ENCODE measurements around the gene C9orf152.

The C9orf152 gene

GRCh38 chr9:110180511-110181434 is 27.2 kb downstream of the C9orf152 start:
- no peak for DNase-seq (ENCODE audit: low spot score)

- DNase-seq (ENCODE audit: low spot score) = no peak
These were observed 28.2 kb downstream of the C9orf152 start for GRCh38 chr9:110179734-110180133.

GRCh38 chr9:110178281-110178680 is 29.7 kb downstream of the C9orf152 start:
- no peak for DNase-seq (ENCODE audit: low spot score)

GRCh38 chr9:110175275-110175968 is 32.5 kb downstream of the C9orf152 start:
- no peak for DNase-seq (ENCODE audit: low spot score)

GRCh38 chr9:110173322-110173642 is 34.7 kb downstream of the C9orf152 start:
- DNase-seq (ENCODE audit: low spot score) = no peak

- DNase-seq (ENCODE audit: low spot score) = no peak
These were observed 37.4 kb downstream of the C9orf152 start for GRCh38 chr9:110170357-110171257.

GRCh38 chr9:110168486-110168885 is 39.5 kb downstream of the C9orf152 start:
- no peak for DNase-seq (ENCODE audit: low spot score)

GRCh38 chr9:110161940-110162339 is 46.0 kb downstream of the C9orf152 start:
- DNase-seq (ENCODE audit: low spot score) = no peak

GRCh38 chr9:110160685-110161084 is 47.3 kb downstream of the C9orf152 start:
- DNase-seq (ENCODE audit: low spot score) = no peak

GRCh38 chr9:110160123-110160522 is 47.8 kb downstream of the C9orf152 start:
- DNase-seq (ENCODE audit: low spot score) = no peak

GRCh38 chr9:110157823-110158664 is 49.9 kb downstream of the C9orf152 start:
- no peak for DNase-seq (ENCODE audit: low spot score)

GRCh38 chr9:110156902-110157301 is 51.1 kb downstream of the C9orf152 start:
- peak; percentile 53 for DNase-seq (ENCODE audit: low spot score)

GRCh38 chr9:110156416-110156815 is 51.5 kb downstream of the C9orf152 start:
- no peak for DNase-seq (ENCODE audit: low spot score)

- DNase-seq (ENCODE audit: low spot score) = no peak
These were observed 52.2 kb downstream of the C9orf152 start for GRCh38 chr9:110155751-110156150.

- DNase-seq (ENCODE audit: low spot score) = no peak
These were observed 54.5 kb downstream of the C9orf152 start for GRCh38 chr9:110153431-110153830.

- DNase-seq (ENCODE audit: low spot score) = peak; percentile 54
These were observed 55.1 kb downstream of the C9orf152 start for GRCh38 chr9:110152704-110153374.

All from CD4-positive, alpha-beta T cell treated with Interleukin-2 at 100 ng/mL for 4 hours (primary cell).